Fibroblast of lung (primary cell): ENCODE measurements around the gene RBMS1. TPM values are rescaled to one million over a fixed set of nuclear protein-coding genes. Genes with fewer than 3 reads are reported as not detected.

Experiments
- DNase-seq, 2 donors: peaks; one replicate each; pipeline versions ENCODE4 v3.0.0 to v3.0.0-alpha.2; 2010; ENCODE audit warnings: low read depth in 2 of 2
- H2AFZ ChIP-seq: 2 replicates; pipeline ENCODE4 v1.5.1; 2012; ENCODE audit warnings: low read length, control low read depth, inconsistent platforms
- H3K27ac ChIP-seq: 2 replicates; pipeline ENCODE4 v1.5.1; 2011; ENCODE audit warnings: low read length, control low read depth; ENCODE audit not compliant: insufficient read depth
- H3K27me3 ChIP-seq: 2 replicates; pipeline ENCODE4 v1.5.1; 2011; ENCODE audit warnings: mild to moderate bottlenecking, low read length; ENCODE audit not compliant: control insufficient read depth, insufficient read depth
- H3K36me3 ChIP-seq: 2 replicates; pipeline ENCODE4 v1.5.1; 2011; ENCODE audit warnings: low read length; ENCODE audit not compliant: control insufficient read depth, insufficient read depth
- H3K4me1 ChIP-seq: 2 replicates; pipeline ENCODE4 v1.5.1; 2011; ENCODE audit warnings: low read length; ENCODE audit not compliant: control insufficient read depth, insufficient read depth; ENCODE audit errors: extremely low read depth
- H3K4me2 ChIP-seq: 2 replicates; pipeline ENCODE4 v1.5.1; 2011; ENCODE audit warnings: low read length, control low read depth; ENCODE audit not compliant: insufficient read depth; ENCODE audit errors: extremely low read depth
- H3K4me3 ChIP-seq, 4 experiments: fragments of 200-600 bp in 1 of 4; sonication (generic) in 1 of 4; replicated peaks in 1 of 4; 2 replicates each; pipeline ENCODE4 v1.5.1; 2011 to 2016; ENCODE audit warnings: low read length in 4 of 4, low read depth in 3 of 4, mild to moderate bottlenecking in 3 of 4, control low read depth in 2 of 4, inconsistent platforms in 1 of 4, mixed read lengths in 1 of 4; ENCODE audit not compliant: insufficient read depth in 1 of 4; ENCODE audit errors: control extremely low read depth in 1 of 4
- H3K79me2 ChIP-seq: 2 replicates; pipeline ENCODE4 v1.5.1; 2012; ENCODE audit warnings: mild to moderate bottlenecking, low read length, inconsistent platforms; ENCODE audit not compliant: control insufficient read depth, insufficient read depth
- H3K9ac ChIP-seq: 2 replicates; pipeline ENCODE4 v1.5.1; 2011; ENCODE audit warnings: mild to moderate bottlenecking, low read length, control low read depth; ENCODE audit not compliant: insufficient read depth
- H3K9me3 ChIP-seq: 2 replicates; pipeline ENCODE4 v1.5.1; 2012; ENCODE audit warnings: low read depth, low read length; ENCODE audit not compliant: control insufficient read depth, insufficient read depth
- H4K20me1 ChIP-seq: 2 replicates; pipeline ENCODE4 v1.5.1; 2011; ENCODE audit warnings: low read length; ENCODE audit not compliant: control insufficient read depth, insufficient read depth; ENCODE audit errors: extremely low read depth
- CTCF ChIP-seq, 2 donors: IDR thresholded peaks in 1 of 2; conservative IDR thresholded peaks in 1 of 2; 1 replicate in 1 of 2; 2 replicates in 1 of 2; pipeline ENCODE4 v1.5.1; 2011 to 2012; ENCODE audit warnings: low read length in 2 of 2, control low read depth in 1 of 2, inconsistent platforms in 1 of 2, low read depth in 1 of 2, mild to moderate bottlenecking in 1 of 2
- EZH2 ChIP-seq: IDR thresholded peaks from 2 replicates; pipeline ENCODE4 v1.5.1; 2012; ENCODE audit warnings: low read length, control low read depth, mild to moderate bottlenecking; ENCODE audit errors: missing control alignments
- polyA plus RNA-seq, 2 donors: library from polyadenylated mRNA; depleted of rRNA in 1 of 2; stranded (reverse) in 1 of 2; unstranded in 1 of 2; fragments of >200 nt; gene quantifications; 2 replicates each; pipeline ENCODE4 v1.2.1, GENCODE V29; 2011 to 2012; ENCODE audit warnings: missing spikeins in 1 of 2
- total RNA-seq: library from RNA; depleted of rRNA; stranded (reverse); fragments of >200 nt; gene quantifications from 2 replicates; pipeline ENCODE4 v1.2.1, GENCODE V29; 2014

Gene RBMS1
- total and polyA plus RNA-seq, 2 donors (not counting 1 experiment from before 2014, with no cell fraction given): 77.3 to 146 TPM

DNA sequence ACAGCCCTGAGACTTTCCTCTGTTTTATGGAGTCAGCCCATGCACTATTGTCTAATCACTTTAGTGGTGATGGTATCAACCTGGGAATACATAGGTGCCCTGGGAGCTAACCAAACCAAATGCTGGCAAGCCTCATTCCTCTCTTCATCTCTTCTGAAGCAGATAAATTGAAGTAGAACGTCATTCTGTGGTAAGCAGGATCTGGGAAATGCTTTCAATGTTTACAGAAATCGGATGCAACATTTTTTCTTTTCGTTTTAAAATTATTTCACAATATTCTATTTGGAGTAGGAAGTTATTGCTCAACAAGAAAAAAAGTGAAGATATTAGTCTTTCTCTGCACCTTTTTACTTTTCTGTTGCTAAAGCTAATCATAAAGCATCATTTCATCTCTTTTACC, 114.2 kb downstream of the RBMS1 start:
- peaks cover 89% of the 10 kb centered on the region for H3K79me2 ChIP-seq
- TF ChIP-seq CTCF (conservative IDR thresholded peaks at IDR 0.05 in 1 of 2, IDR thresholded peaks at IDR 0.05 in 1 of 2; ENCODE audit: low read depth in 1 of 2, low read length in 2 of 2) (no peak), EZH2 (no peak)
- no peak overlapping the region for H3K4me3 ChIP-seq
- H4K20me1 ChIP-seq: no peaks in the 10 kb centered on the region
- H3K36me3 ChIP-seq: no peaks in the 10 kb centered on the region
- peaks cover 33% of the 10 kb centered on the region for H3K4me1 ChIP-seq
- peak overlapping the region; percentile 71 for H3K4me2 ChIP-seq
- H2AFZ ChIP-seq: no peak overlapping the region
- no peak overlapping the region for H3K9ac ChIP-seq
- no peaks in the 10 kb centered on the region for H3K27me3 ChIP-seq
- H3K27ac ChIP-seq: peak overlapping the region; percentile 87
- no peaks in the 10 kb centered on the region for H3K9me3 ChIP-seq
- peak; percentile 93 to 97 for DNase-seq

DNA sequence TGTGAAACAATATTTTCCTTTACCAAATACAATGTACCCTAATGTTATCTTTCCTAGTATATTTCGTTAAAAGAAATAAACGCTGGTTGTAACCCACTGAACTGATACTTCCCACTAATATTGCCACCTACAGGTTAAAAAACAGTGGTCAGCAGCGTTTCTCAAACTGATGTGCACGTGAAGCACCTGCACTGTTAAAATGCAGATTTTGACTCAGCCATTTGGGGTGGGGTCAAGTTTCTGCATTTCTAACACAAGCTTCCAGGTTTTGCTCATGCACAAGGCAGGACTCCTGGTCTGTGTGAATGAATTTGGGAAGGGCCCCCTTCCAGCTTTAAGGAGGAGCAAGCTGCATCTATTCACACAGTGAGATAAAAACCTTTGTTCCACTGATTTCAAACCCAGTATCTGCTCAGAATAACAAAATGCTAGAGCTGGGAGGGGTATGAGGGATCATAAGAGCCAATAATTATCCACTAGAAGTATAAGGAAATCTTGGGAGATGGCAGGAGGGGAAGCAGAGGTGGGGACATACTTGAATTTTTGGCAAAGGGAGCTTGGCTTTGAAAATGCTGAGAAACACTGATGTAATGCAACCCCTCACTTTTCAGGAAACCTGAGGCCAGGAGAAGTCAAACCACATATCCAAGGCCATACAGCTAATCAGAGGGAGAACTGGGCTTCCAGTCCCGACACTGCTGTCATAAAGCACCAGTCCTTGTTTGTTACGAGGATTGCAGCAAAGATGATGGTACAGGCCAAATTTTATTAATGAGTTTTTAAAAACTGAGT, 116.2 kb downstream of the RBMS1 start:
- Histone ChIP-seq H3K36me3 (no peaks in the 10 kb centered on the region), H2AFZ (no peak overlapping the region), H3K4me2 (no peak overlapping the region), H3K9me3 (no peaks in the 10 kb centered on the region), H3K27ac (peak overlapping the region; percentile 87), H3K27me3 (no peaks in the 10 kb centered on the region), H3K4me1 (peaks cover 35% of the 10 kb centered on the region), H3K4me3 (no peak overlapping the region), H3K9ac (no peak overlapping the region), H4K20me1 (no peaks in the 10 kb centered on the region), H3K79me2 (peaks cover 92% of the 10 kb centered on the region)
- peak; percentile 50 to 69 for DNase-seq
- TF ChIP-seq CTCF (conservative IDR thresholded peaks at IDR 0.05 in 1 of 2, IDR thresholded peaks at IDR 0.05 in 1 of 2; ENCODE audit: low read depth in 1 of 2, low read length in 2 of 2) (peak in 1 of 2 donors; percentile 4), EZH2 (no peak)

GRCh38 chr2:160376576-160376975, 117.0 kb downstream of the RBMS1 start:
- Histone ChIP-seq H2AFZ (no peak overlapping the region), H3K9ac (no peak overlapping the region), H3K4me2 (no peak overlapping the region), H3K4me3 (no peak overlapping the region), H3K4me1 (peaks cover 39% of the 10 kb centered on the region), H3K27ac (peak overlapping the region; percentile 87), H3K36me3 (no peaks in the 10 kb centered on the region), H3K27me3 (no peaks in the 10 kb centered on the region), H4K20me1 (no peaks in the 10 kb centered on the region), H3K79me2 (peaks cover 92% of the 10 kb centered on the region), H3K9me3 (no peaks in the 10 kb centered on the region)
- peak; percentile 70 to 74 for DNase-seq
- TF ChIP-seq EZH2 (no peak), CTCF (conservative IDR thresholded peaks at IDR 0.05 in 1 of 2, IDR thresholded peaks at IDR 0.05 in 1 of 2; ENCODE audit: low read depth in 1 of 2, low read length in 2 of 2) (no peak)
